ENCODE results near the gene IPO11. TPM values are rescaled to one million over a fixed set of nuclear protein-coding genes. Genes with fewer than 3 reads are reported as not detected.

IPO11 gene
- total RNA-seq, 1 donor from 2014 or later, result 39.9 TPM

- no peak for FAIRE-seq
- DNase-seq (ENCODE audit: low spot score in 2 of 2), result no peak
Observed at GRCh38 chr5:62432621-62433064, 20.1 kb downstream of the IPO11 start.

GRCh38 chr5:62448528-62448927 lies 36.0 kb downstream of the IPO11 start:
- no peak for DNase-seq (ENCODE audit: low spot score in 2 of 2)
- no peak for FAIRE-seq

GRCh38 chr5:62450259-62450658 lies 37.7 kb downstream of the IPO11 start:
- FAIRE-seq (no peak), DNase-seq (ENCODE audit: low spot score in 2 of 2) (no peak)

- DNase-seq (ENCODE audit: low spot score in 2 of 2) (no peak), FAIRE-seq (no peak)
Observed at GRCh38 chr5:62457071-62457470, 44.5 kb downstream of the IPO11 start.

GRCh38 chr5:62460578-62460983 lies 48.0 kb downstream of the IPO11 start:
- DNase-seq (ENCODE audit: low spot score in 2 of 2) (peak in 1 of 2 donors; percentile 27), FAIRE-seq (peak; percentile 92)

DNA sequence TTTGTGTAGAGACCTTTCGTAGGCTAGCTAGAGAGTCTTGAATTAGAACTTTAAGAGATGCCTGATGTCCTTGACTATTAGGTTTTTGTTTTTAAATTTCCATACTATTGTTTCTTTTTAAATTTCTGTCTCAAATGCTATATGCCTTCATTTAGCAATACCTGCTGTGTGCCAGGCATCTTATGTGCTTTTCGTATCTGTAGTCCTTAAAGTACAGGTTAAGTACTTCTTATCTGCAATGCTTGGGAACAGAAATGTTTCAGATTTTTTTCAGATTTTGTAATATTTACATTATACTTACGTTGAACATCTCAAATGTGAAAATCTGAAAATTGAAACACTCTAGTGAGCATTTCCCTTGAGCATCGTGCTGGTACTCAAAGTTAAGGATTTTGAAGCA lies 49.0 kb downstream of the IPO11 start:
- FAIRE-seq (no peak), DNase-seq (ENCODE audit: low spot score in 2 of 2) (no peak)

DNA sequence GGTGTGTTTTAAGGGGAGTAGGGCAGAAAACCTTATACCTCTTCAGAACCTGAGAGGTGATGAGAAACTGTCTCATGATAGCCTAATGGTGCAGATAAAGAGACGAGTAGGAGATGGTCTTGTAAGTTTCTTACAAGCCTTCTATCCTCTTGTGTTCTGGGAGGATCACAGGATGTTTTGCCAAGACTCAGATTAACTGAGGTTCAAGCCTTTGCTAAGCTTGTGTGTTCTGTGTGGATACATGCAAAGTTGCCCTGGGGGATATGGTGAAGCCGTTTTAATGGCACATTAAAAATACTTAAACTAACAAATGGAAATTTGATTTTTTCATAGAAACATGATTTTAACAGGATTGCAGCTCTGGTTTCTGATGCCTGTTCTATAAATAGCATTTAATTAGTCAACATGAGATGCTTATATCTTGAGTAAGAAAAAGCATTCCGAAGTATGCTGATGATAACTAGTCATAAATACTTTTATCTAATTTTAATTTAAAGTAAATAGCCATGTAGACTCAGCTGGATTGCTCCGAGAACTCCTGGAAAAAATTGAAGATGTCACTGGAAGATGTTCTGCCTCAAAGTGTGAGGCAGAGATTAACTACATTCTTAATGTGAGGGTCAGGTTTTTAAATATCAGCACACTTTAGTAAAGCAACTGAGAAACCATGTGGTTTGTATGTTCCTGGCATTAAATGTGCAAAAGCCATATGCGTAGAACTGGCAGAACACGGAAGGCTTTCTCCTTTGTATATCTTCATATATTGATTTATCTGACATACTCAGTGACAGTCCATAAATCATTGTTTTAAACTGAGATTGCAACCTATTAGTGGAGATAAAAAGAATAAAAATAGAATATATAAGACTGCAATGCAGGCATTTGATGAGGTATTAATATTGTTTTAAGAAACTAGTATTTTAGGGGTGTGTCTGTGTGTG lies 53.7 kb downstream of the IPO11 start:
- DNase-seq (ENCODE audit: low spot score in 2 of 2) (no peak), FAIRE-seq (no peak)

- no peak for FAIRE-seq
- DNase-seq (ENCODE audit: low spot score in 2 of 2), result no peak
Observed at GRCh38 chr5:62473209-62473608, 60.6 kb downstream of the IPO11 start.

DNA sequence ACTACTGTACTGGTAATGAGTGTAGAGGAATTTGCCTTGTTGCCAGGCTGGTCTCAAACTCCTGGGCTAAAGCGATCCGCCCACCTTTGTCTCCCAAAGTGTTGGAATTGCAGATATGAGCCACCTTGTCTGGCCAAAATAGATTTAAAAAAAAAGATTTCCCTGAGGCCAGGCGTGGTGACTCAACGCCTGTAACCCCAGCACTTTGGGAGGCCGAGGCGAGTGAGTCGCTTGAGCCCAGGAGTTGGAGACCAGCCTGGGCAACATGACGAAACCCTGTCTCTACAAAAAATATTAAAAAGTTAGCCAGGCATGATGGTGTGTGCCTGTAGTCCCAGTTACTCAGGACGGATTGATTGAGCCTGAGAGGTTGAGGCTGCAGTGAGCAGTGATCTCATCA lies 62.5 kb downstream of the IPO11 start:
- FAIRE-seq (no peak), DNase-seq (ENCODE audit: low spot score in 2 of 2) (no peak)

DNA sequence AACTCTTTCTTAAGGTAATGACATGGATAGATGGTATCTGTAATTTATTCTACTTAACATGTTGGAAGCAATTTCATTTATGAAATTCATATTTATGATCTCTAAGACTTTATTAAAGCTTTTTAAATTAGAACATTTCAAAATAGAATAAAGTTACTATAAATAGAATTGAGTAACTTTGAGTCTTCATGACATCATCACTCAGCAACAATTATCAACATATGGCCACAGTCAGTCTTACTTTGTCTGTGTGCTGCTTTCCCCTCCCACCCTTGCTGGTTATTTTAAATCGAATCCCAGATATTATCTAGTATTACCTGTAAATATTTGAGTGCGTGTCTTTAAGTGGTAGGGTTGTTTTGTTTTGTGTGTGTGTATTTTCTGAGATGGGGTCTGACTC lies 65.2 kb downstream of the IPO11 start:
- FAIRE-seq (no peak), DNase-seq (ENCODE audit: low spot score in 2 of 2) (no peak)

- DNase-seq (ENCODE audit: low spot score in 2 of 2) (no peak), FAIRE-seq (no peak)
Observed at GRCh38 chr5:62483556-62483955, 71.0 kb downstream of the IPO11 start.

GRCh38 chr5:62486672-62487071 lies 74.1 kb downstream of the IPO11 start:
- DNase-seq (ENCODE audit: low spot score in 2 of 2) (no peak), FAIRE-seq (peak; percentile 90)

- FAIRE-seq (no peak), DNase-seq (ENCODE audit: low spot score in 2 of 2) (no peak)
Observed at GRCh38 chr5:62488531-62488930, 76.0 kb downstream of the IPO11 start.

DNA sequence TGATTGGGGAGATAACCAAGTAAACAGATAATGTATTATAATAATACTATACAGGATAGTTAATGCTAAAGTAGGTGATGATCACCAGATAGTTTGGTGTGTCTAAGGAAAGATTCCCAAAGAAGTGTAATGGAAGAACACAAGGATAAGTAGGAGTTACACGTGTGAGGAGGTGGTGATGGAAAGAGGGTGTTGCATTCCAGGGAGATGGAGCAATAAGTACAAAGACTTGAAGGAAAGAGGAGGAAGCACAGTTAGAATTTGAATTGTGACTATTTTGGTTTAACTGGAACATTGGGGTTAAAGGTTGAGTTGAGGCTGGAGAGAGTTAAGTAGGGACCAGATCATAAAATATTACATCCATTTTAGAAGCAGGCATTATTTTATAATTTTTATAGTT lies 76.9 kb downstream of the IPO11 start:
- DNase-seq (ENCODE audit: low spot score in 2 of 2), result no peak
- FAIRE-seq, result no peak

DNA sequence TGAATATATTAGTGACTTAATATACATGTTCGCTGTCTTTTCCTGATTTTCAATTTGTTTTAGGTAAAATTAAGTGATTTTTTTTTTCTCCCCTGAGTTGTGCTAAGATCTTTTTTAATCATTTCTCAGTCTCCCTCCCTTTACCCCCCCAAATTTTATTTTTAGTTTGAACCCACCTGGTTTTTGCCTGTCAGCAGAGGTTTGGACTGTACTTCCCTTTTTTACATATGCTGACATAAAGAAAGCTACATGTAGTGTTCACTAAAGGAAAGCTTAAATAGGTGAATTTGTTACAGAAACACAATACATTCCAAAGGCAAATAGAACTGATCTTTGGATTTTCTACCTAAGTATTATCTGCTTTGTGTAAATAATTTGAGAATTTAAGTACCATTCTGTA lies 82.2 kb downstream of the IPO11 start:
- DNase-seq (ENCODE audit: low spot score in 2 of 2) (no peak), FAIRE-seq (no peak)

DNA sequence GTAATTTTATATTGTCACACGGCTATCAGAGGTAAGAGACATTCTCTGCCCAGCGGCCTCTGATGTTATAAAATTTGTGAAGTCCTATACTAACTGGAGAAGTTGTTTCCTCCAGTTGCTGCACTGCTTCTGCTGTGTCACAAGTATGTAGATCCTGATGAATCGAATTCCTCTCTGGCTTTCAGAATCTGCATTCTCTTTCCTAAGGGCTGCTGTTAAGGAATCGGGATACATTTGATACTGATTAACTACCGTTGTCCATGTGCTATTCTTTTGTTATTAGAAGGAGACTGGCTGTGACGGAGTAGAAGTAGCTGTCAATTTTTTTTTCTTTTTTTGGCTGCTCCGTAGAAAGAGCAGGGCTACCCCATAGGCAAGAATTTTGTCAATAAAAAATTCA lies 84.3 kb downstream of the IPO11 start:
- no peak for DNase-seq (ENCODE audit: low spot score in 2 of 2)
- FAIRE-seq, result no peak

DNA sequence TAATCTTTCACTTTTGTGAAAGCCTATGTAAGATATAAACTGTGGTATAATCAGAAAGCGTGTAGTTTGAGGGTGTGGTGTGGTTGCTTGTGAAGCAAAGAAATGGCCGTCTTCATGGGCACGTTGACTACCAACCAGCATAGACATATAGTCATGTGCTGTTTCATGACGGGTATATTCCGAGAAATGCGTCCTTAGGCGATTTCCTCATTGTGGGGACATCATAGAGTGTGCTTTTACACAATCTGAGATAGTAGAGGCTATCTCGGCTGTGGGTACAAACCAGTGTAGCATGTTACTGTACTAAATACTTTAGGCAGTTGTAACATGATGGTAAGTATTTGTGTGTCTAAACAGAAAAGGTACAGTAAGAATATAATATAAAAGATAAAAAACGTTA lies 86.4 kb downstream of the IPO11 start:
- FAIRE-seq (no peak), DNase-seq (ENCODE audit: low spot score in 2 of 2) (no peak)

GRCh38 chr5:62499756-62500155 lies 87.2 kb downstream of the IPO11 start:
- no peak for FAIRE-seq
- no peak for DNase-seq (ENCODE audit: low spot score in 2 of 2)

DNA sequence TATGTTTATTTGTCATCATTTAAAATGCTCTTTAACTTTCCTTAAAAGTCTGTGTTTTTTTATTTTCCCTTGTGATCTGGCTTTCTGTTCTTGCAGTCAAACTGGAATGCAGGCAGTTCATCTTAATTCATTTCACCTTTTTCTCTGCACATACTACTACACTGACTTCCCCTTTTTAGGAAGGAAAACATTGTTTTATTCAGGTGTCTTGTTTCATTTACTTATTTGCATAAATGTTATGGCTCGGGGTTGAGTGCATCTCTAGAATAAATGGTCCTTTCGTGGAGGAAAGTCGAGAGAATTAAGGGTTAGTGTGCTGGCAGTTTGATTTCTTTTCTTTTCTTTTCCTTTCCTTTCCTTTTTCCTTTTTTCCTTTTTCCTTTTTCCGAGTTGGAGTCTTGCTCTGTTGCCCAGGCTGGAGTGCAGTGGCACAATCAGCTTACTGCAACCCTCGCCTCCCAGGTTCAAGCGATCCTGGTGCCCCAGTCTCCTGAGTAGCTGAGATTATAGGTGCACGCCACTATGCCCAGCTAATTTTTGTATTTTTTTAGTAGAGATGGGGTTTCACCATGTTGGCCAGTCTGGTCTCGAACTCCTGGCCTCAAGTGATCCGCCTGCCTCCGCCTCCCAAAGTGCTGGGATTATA lies 90.0 kb downstream of the IPO11 start:
- no peak for DNase-seq (ENCODE audit: low spot score in 2 of 2)
- FAIRE-seq, result no peak

GRCh38 chr5:62504129-62504528 lies 91.6 kb downstream of the IPO11 start:
- no peak for FAIRE-seq
- DNase-seq (ENCODE audit: low spot score in 2 of 2), result no peak

- FAIRE-seq (no peak), DNase-seq (ENCODE audit: low spot score in 2 of 2) (no peak)
Observed at GRCh38 chr5:62506659-62507460, 94.3 kb downstream of the IPO11 start.
